ENCODE measurements around the gene BICDL2.

The BICDL2 gene

GRCh38 chr16:3059041-3059722, 22.4 kb upstream of the BICDL2 start (continued):
- TF ChIP-seq ZNF488 (tag by site-specific recombination; IDR thresholded peaks at IDR 0.05) (no peak), RBAK (tag by site-specific recombination; IDR thresholded peaks at IDR 0.05) (no peak), ZNF248 (tag by site-specific recombination; IDR thresholded peaks at IDR 0.05) (no peak), ZNF174 (tag by site-specific recombination; IDR thresholded peaks at IDR 0.05) (no peak), ZNF830 (tag by site-specific recombination; IDR thresholded peaks at IDR 0.05; ENCODE audit: low read depth) (no peak), ZNF280C (tag by site-specific recombination; IDR thresholded peaks at IDR 0.05) (no peak), INSM2 (tag by site-specific recombination; IDR thresholded peaks at IDR 0.05) (no peak), ZNF792 (tag by site-specific recombination; IDR thresholded peaks at IDR 0.05) (no peak), ZNF48 (tag by site-specific recombination; IDR thresholded peaks at IDR 0.05) (no peak), PRDM4 (tag by site-specific recombination; IDR thresholded peaks at IDR 0.05) (no peak), ZNF37A (tag by site-specific recombination; IDR thresholded peaks at IDR 0.05) (no peak), ZNF10 (tag by site-specific recombination; IDR thresholded peaks at IDR 0.05) (no peak), ZNF549 (tag by site-specific recombination; IDR thresholded peaks at IDR 0.05) (no peak), ZNF398 (tag by site-specific recombination; IDR thresholded peaks at IDR 0.05) (peak; percentile 70), ZSCAN5A (tag by site-specific recombination; IDR thresholded peaks at IDR 0.05) (no peak), ZNF24 (tag by site-specific recombination; IDR thresholded peaks at IDR 0.05) (0 out of 2 replicates have a peak, but pooled peaks have one; percentile 17), ZNF2 (tag by site-specific recombination; IDR thresholded peaks at IDR 0.05) (peak; percentile 34; the same call in 1 of the 2 replicates), ZNF362 (tag by site-specific recombination; IDR thresholded peaks at IDR 0.05) (no peak), ZNF677 (tag by site-specific recombination; IDR thresholded peaks at IDR 0.05) (no peak), ZNF555 (tag by site-specific recombination; conservative IDR thresholded peaks at IDR 0.05) (no peak), ZNF148 (tag by site-specific recombination; IDR thresholded peaks at IDR 0.05; ENCODE audit: borderline replicate concordance) (no peak), ZNF311 (tag by site-specific recombination; IDR thresholded peaks at IDR 0.05; ENCODE audit: borderline replicate concordance) (no peak), AEBP2 (tag by site-specific recombination; IDR thresholded peaks at IDR 0.05; ENCODE audit: borderline replicate concordance) (no peak)

Data from HEK293 (cell line).